H9 (cell line): ENCODE measurements around the gene MBD5. TPM values are rescaled to one million over a fixed set of nuclear protein-coding genes. Genes with fewer than 3 reads are reported as not detected.

Experiments
- DNase-seq: peaks from one replicate; pipeline ENCODE4 v3.0.0-alpha.2; 2017
- H2AFZ ChIP-seq: one replicate; pipeline ENCODE4 v1.6.1; 2013; ENCODE audit warnings: mild to moderate bottlenecking, low read length, control low read depth, moderate library complexity
- H2AK5ac ChIP-seq: 2 replicates; pipeline ENCODE4 v1.6.1; 2013; ENCODE audit warnings: low read length, control low read depth, mixed read lengths; ENCODE audit not compliant: insufficient read length
- H2BK120ac ChIP-seq: one replicate; pipeline ENCODE4 v1.6.1; 2013; ENCODE audit warnings: low read depth, mild to moderate bottlenecking, low read length, control low read depth, inconsistent platforms; ENCODE audit not compliant: poor library complexity, severe bottlenecking
- H2BK12ac ChIP-seq: 2 replicates; pipeline ENCODE4 v1.6.1; 2013; ENCODE audit warnings: low read length, control low read depth, mixed read lengths, low read depth; ENCODE audit not compliant: insufficient read length
- H2BK15ac ChIP-seq: 2 replicates; pipeline ENCODE4 v1.6.1; 2013; ENCODE audit warnings: low read depth, low read length, control low read depth
- H2BK20ac ChIP-seq: one replicate; pipeline ENCODE4 v1.6.1; 2013; ENCODE audit warnings: low read depth, mild to moderate bottlenecking, low read length, control low read depth, inconsistent platforms; ENCODE audit not compliant: poor library complexity, severe bottlenecking
- H2BK5ac ChIP-seq: 2 replicates; pipeline ENCODE4 v1.6.1; 2013; ENCODE audit warnings: low read length, control low read depth, mixed read lengths; ENCODE audit not compliant: insufficient read length
- H3K14ac ChIP-seq: 2 replicates; pipeline ENCODE4 v1.6.1; 2013; ENCODE audit warnings: low read length, control low read depth; ENCODE audit not compliant: insufficient read depth
- H3K18ac ChIP-seq: 2 replicates; pipeline ENCODE4 v1.6.1; 2013; ENCODE audit warnings: low read depth, mild to moderate bottlenecking, mixed read lengths, low read length, control low read depth; ENCODE audit not compliant: insufficient read length
- H3K23ac ChIP-seq: 2 replicates; pipeline ENCODE4 v1.6.1; 2013; ENCODE audit warnings: low read length, control low read depth, mixed read lengths, low read depth; ENCODE audit not compliant: insufficient read length
- H3K23me2 ChIP-seq: 2 replicates; pipeline ENCODE4 v1.6.1; 2013; ENCODE audit warnings: low read depth, mild to moderate bottlenecking, mixed read lengths, low read length, control low read depth; ENCODE audit not compliant: insufficient read length, poor library complexity, severe bottlenecking
- H3K27ac ChIP-seq: 2 replicates; pipeline ENCODE4 v1.5.1; 2013; ENCODE audit warnings: low read length, control low read depth, mixed read lengths, low read depth; ENCODE audit not compliant: insufficient read length
- H3K27me3 ChIP-seq: 2 replicates; pipeline ENCODE4 v1.6.1; 2013; ENCODE audit warnings: low read length, control low read depth, inconsistent platforms; ENCODE audit not compliant: insufficient read depth
- H3K4ac ChIP-seq: 2 replicates; pipeline ENCODE4 v1.6.1; 2013; ENCODE audit warnings: low read depth, mild to moderate bottlenecking, control low read depth, inconsistent platforms, low read length, moderate library complexity
- H3K4me1 ChIP-seq: 2 replicates; pipeline ENCODE4 v1.6.1; 2013; ENCODE audit warnings: low read length, control low read depth, inconsistent platforms; ENCODE audit not compliant: insufficient read depth
- H3K4me2 ChIP-seq: 2 replicates; pipeline ENCODE4 v1.6.1; 2013; ENCODE audit warnings: low read length, control low read depth, mixed read lengths; ENCODE audit not compliant: insufficient read length, insufficient read depth
- H3K56ac ChIP-seq: 2 replicates; pipeline ENCODE4 v1.6.1; 2013; ENCODE audit warnings: low read depth, mild to moderate bottlenecking, mixed read lengths, low read length, control low read depth; ENCODE audit not compliant: insufficient read length
- H3K79me1 ChIP-seq: 2 replicates; pipeline ENCODE4 v1.6.1; 2013; ENCODE audit warnings: low read depth, mild to moderate bottlenecking, moderate library complexity, low read length, control low read depth, inconsistent platforms; ENCODE audit not compliant: insufficient read depth, poor library complexity, severe bottlenecking
- H3K79me2 ChIP-seq: 2 replicates; pipeline ENCODE4 v1.6.1; 2013; ENCODE audit warnings: low read length, control low read depth, inconsistent platforms; ENCODE audit not compliant: insufficient read depth
- H3K9ac ChIP-seq: 2 replicates; pipeline ENCODE4 v1.6.1; 2013; ENCODE audit warnings: low read length, control low read depth, mixed read lengths; ENCODE audit not compliant: insufficient read length; ENCODE audit errors: extremely low read depth
- H3K9me3 ChIP-seq: one replicate; pipeline ENCODE4 v1.6.1; 2013; ENCODE audit warnings: low read depth, low read length, inconsistent platforms; ENCODE audit not compliant: control insufficient read depth
- H3T11ph ChIP-seq: one replicate; pipeline ENCODE4 v1.6.1; 2013; ENCODE audit warnings: mild to moderate bottlenecking, low read length, control low read depth, inconsistent platforms
- H4K20me1 ChIP-seq: one replicate; pipeline ENCODE4 v1.6.1; 2013; ENCODE audit not compliant: control insufficient read depth, insufficient read length, insufficient read depth
- H4K5ac ChIP-seq: 2 replicates; pipeline ENCODE4 v1.6.1; 2013; ENCODE audit warnings: low read depth, mild to moderate bottlenecking, mixed read lengths, low read length, control low read depth; ENCODE audit not compliant: insufficient read length
- H4K8ac ChIP-seq: replicated peaks from 2 replicates; pipeline ENCODE4 v1.6.1; 2013; ENCODE audit warnings: low read length, control low read depth, mixed read lengths, low read depth; ENCODE audit not compliant: insufficient read length
- H4K91ac ChIP-seq: 2 replicates; pipeline ENCODE4 v1.6.1; 2013; ENCODE audit warnings: low read depth, mild to moderate bottlenecking, moderate library complexity, mixed read lengths, low read length, control low read depth; ENCODE audit not compliant: insufficient read length
- H3K27ac Mint-ChIP-seq, 3 experiments: 2 replicates in 2 of 3; 3 replicates in 1 of 3; pipeline ENCODE4 v1.8.0; 2020 to 2021; ENCODE audit warnings: mixed read lengths in 3 of 3, mild to moderate bottlenecking in 1 of 3, moderate library complexity in 1 of 3
- H3K27me3 Mint-ChIP-seq: 2 replicates; pipeline ENCODE4 v1.8.0; 2021; ENCODE audit warnings: low read depth, mild to moderate bottlenecking, moderate library complexity, mixed read lengths
- H3K36me3 Mint-ChIP-seq, 3 experiments: 2 replicates in 2 of 3; 3 replicates in 1 of 3; pipeline ENCODE4 v1.8.0; 2020 to 2021; ENCODE audit warnings: low read depth in 3 of 3, mixed read lengths in 3 of 3; ENCODE audit not compliant: insufficient read depth in 1 of 3
- H3K4me1 Mint-ChIP-seq, 2 experiments: 2 replicates each; pipeline ENCODE4 v1.8.0; 2020; ENCODE audit warnings: mixed read lengths in 2 of 2
- H3K4me3 Mint-ChIP-seq, 2 experiments: 2 replicates in 1 of 2; 3 replicates in 1 of 2; pipeline ENCODE4 v1.8.0; 2020 to 2021; ENCODE audit warnings: mild to moderate bottlenecking in 2 of 2, mixed read lengths in 2 of 2, moderate library complexity in 1 of 2
- H3K9me3 Mint-ChIP-seq, 2 experiments: 2 replicates in 1 of 2; 3 replicates in 1 of 2; pipeline ENCODE4 v1.8.0; 2020; ENCODE audit warnings: mild to moderate bottlenecking in 2 of 2, mixed read lengths in 2 of 2, moderate library complexity in 1 of 2
- CTCF ChIP-seq: fragments of 200-600 bp; sonication (generic); conservative IDR thresholded peaks from 3 replicates; pipeline ENCODE4 v1.8.0; 2021; ENCODE audit warnings: antibody characterized with exemption, mild to moderate bottlenecking
- WGBS: extraction: QIAGEN DNeasy Blood & Tissue Kit; methylation state at CpG from one replicate; pipeline ENCODE4 v1.1.7; 2013; ENCODE audit warnings: missing lambda C conversion rate, low lambda C conversion rate, mixed read lengths; ENCODE audit not compliant: insufficient read length; ENCODE audit errors: extremely low coverage; 5-methylcytosine and 5-hydroxymethylcytosine counted together
- total RNA-seq: library from RNA; stranded (reverse); gene quantifications from 2 replicates; pipeline ENCODE4 v1.2.1, GENCODE V29; 2021

The MBD5 gene
- total RNA-seq, 1 experiment from 2014 or later = 23.1 TPM

GRCh38 chr2:148067801-148068200 lies 46.9 kb downstream of the MBD5 start:
- no peaks in the 10 kb centered on the region for H3K36me3 Mint-ChIP-seq
- no peak for TF ChIP-seq CTCF
- H3K18ac ChIP-seq = no peak overlapping the region
- no peak overlapping the region for H2AFZ ChIP-seq
- H3T11ph ChIP-seq = no peak overlapping the region
- H2BK20ac ChIP-seq = no peak overlapping the region
- no peak overlapping the region for H3K14ac ChIP-seq
- H3K4me1 Mint-ChIP-seq = no peaks in the 10 kb centered on the region
- H2AK5ac ChIP-seq = no peak overlapping the region
- H3K4me3 Mint-ChIP-seq = no peak overlapping the region
- H4K5ac ChIP-seq = no peak overlapping the region
- H3K79me1 ChIP-seq = no peaks in the 10 kb centered on the region
- no peak overlapping the region for H4K8ac ChIP-seq
- H3K27ac Mint-ChIP-seq = peak overlapping the region in 1 of 3 experiments; percentile 9; a peak in 1 of 7 replicates
- H2BK120ac ChIP-seq = no peak overlapping the region
- H3K4ac ChIP-seq = no peak overlapping the region
- no peak overlapping the region for H3K27ac ChIP-seq
- H3K27me3 ChIP-seq = no peaks in the 10 kb centered on the region
- no peak for DNase-seq
- H3K79me2 ChIP-seq = peaks cover 2% of the 10 kb centered on the region; the same call in 1 of the 2 replicates
- no peaks in the 10 kb centered on the region for H3K9me3 ChIP-seq
- no peaks in the 10 kb centered on the region for H3K4me1 ChIP-seq
- no peak overlapping the region for H3K23ac ChIP-seq
- H2BK12ac ChIP-seq = no peak overlapping the region
- H2BK5ac ChIP-seq = no peak overlapping the region
- no peak overlapping the region for H3K9ac ChIP-seq
- no peaks in the 10 kb centered on the region for H3K27me3 Mint-ChIP-seq
- H3K9me3 Mint-ChIP-seq = no peaks in the 10 kb centered on the region; a peak in 1 of 5 replicates
- H3K4me2 ChIP-seq = no peak overlapping the region
- H4K20me1 ChIP-seq = no peaks in the 10 kb centered on the region
- no peak overlapping the region for H4K91ac ChIP-seq
- no peaks in the 10 kb centered on the region for H3K23me2 ChIP-seq
- H3K56ac ChIP-seq = no peak overlapping the region
- H2BK15ac ChIP-seq = no peak overlapping the region
- WGBS = no CpG with 5 or more reads among the region's 1 CpG
